ENCODE results near the gene CACNA1H.

- no peak for TF ChIP-seq CTCF (IDR thresholded peaks at IDR 0.05)
- TF ChIP-seq EZH2 (IDR thresholded peaks at IDR 0.05): no peak
Measured at GRCh38 chr16:1265090-1265630, 112.3 kb downstream of the CACNA1H start.
